Neural crest cell (in vitro differentiated cells): Measurements from ENCODE around the gene DHODH. TPM values are rescaled to one million over a fixed set of nuclear protein-coding genes. Genes with fewer than 3 reads are reported as not detected.

Experiments used
- DNase-seq: peaks from one replicate; pipeline ENCODE4 v3.0.0; 2021; ENCODE audit warnings: low read depth, mixed read lengths, low spot score
- H3K27ac Mint-ChIP-seq: one replicate; pipeline ENCODE4 v1.8.0; 2021; ENCODE audit warnings: mild to moderate bottlenecking, mixed read lengths; ENCODE audit not compliant: unreplicated experiment
- H3K27me3 Mint-ChIP-seq: 2 replicates; pipeline ENCODE4 v1.8.0; 2021; ENCODE audit warnings: low read depth, mild to moderate bottlenecking, mixed read lengths
- H3K36me3 Mint-ChIP-seq: 2 replicates; pipeline ENCODE4 v1.8.0; 2021; ENCODE audit warnings: low read depth, mild to moderate bottlenecking, mixed read lengths
- H3K4me1 Mint-ChIP-seq: 2 replicates; pipeline ENCODE4 v1.8.0; 2021; ENCODE audit warnings: mixed read lengths
- H3K4me3 Mint-ChIP-seq: one replicate; pipeline ENCODE4 v1.8.0; 2021; ENCODE audit warnings: mild to moderate bottlenecking, mixed read lengths
- H3K9me3 Mint-ChIP-seq: 2 replicates; pipeline ENCODE4 v1.8.0; 2021; ENCODE audit warnings: mixed read lengths
- CTCF ChIP-seq: fragments of 200-600 bp; sonication (generic); conservative IDR thresholded peaks from 2 replicates; pipeline ENCODE4 v1.5.0; 2021; ENCODE audit warnings: antibody characterized with exemption, mild to moderate bottlenecking
- total RNA-seq: library from RNA; stranded (reverse); gene quantifications from 2 replicates; pipeline ENCODE4 v1.2.1, GENCODE V29; 2021

The DHODH gene
- total RNA-seq, 1 donor from 2014 or later = 16.1 TPM

GRCh38 chr16:72015124-72015523, 6.6 kb downstream of the DHODH start:
- no peak for TF ChIP-seq CTCF
- no peak overlapping the region for H3K27ac Mint-ChIP-seq
- peaks cover 3% of the 10 kb centered on the region for H3K36me3 Mint-ChIP-seq
- DNase-seq = no peak
- H3K4me1 Mint-ChIP-seq = peaks cover 3% of the 10 kb centered on the region
- no peaks in the 10 kb centered on the region for H3K27me3 Mint-ChIP-seq
- no peak overlapping the region for H3K4me3 Mint-ChIP-seq
- H3K9me3 Mint-ChIP-seq = no peaks in the 10 kb centered on the region

DNA sequence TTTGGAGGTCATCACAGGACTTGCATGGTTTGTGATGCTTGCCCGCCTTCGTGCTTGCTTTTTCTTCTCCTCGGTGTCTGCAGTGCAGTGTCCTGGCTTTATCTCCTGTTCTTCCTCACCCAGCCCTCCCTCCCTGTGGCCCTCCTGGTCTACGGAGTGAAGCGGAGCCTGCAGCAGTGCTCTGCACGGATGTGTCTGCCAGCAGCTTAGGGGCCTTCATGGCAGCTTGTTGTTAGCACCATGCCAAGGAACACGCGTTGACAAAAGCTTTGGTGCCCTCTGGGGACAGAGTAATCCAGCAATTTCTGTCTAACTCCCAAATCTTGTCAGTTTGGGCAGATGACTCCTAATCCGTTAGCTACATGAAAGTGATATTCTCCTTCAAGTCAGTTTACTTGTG, 9.9 kb downstream of the DHODH start:
- H3K4me3 Mint-ChIP-seq = no peak overlapping the region
- no peaks in the 10 kb centered on the region for H3K27me3 Mint-ChIP-seq
- H3K27ac Mint-ChIP-seq = no peak overlapping the region
- H3K9me3 Mint-ChIP-seq = no peaks in the 10 kb centered on the region
- H3K4me1 Mint-ChIP-seq = no peaks in the 10 kb centered on the region
- peaks cover 5% of the 10 kb centered on the region for H3K36me3 Mint-ChIP-seq
- TF ChIP-seq CTCF = no peak
- no peak for DNase-seq

DNA sequence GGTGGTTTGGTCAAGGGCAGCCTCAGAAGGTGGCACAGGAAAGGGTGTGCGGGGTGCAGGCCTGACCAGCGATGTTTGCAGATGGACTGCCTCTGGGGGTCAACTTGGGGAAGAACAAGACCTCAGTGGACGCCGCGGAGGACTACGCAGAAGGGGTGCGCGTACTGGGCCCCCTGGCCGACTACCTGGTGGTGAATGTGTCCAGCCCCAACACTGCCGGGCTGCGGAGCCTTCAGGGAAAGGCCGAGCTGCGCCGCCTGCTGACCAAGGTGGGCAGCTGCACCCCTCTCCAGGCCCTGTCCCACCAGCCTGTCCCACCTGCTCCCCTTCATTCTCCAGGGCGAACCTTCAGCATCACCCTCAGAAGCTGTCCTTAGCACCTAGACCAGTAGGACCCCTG, 12.5 kb downstream of the DHODH start:
- TF ChIP-seq CTCF = peak; percentile 52
- Mint-ChIP-seq H3K36me3 (peaks cover 7% of the 10 kb centered on the region), H3K9me3 (no peaks in the 10 kb centered on the region), H3K4me1 (no peaks in the 10 kb centered on the region), H3K27ac (no peak overlapping the region), H3K4me3 (no peak overlapping the region), H3K27me3 (no peaks in the 10 kb centered on the region)
- DNase-seq = peak; percentile 19

DNA sequence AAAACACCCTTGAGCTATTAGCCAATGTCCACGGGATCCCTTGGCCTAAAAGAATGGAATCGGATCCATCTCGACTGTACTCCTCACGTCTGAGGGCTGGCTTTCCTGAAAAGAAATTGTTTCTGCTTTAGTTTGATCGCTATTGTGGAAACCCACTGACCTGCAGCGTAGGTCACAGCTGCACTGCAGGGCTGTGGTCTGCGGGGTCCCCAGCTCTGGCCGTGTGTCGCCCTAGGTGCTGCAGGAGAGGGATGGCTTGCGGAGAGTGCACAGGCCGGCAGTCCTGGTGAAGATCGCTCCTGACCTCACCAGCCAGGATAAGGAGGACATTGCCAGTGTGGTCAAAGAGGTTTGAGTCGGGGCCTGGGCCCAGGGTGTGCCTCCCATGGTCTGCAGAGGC, 13.6 kb downstream of the DHODH start:
- H3K27me3 Mint-ChIP-seq = no peaks in the 10 kb centered on the region
- H3K36me3 Mint-ChIP-seq = peaks cover 7% of the 10 kb centered on the region
- TF ChIP-seq CTCF = no peak
- no peaks in the 10 kb centered on the region for H3K9me3 Mint-ChIP-seq
- H3K4me3 Mint-ChIP-seq = no peak overlapping the region
- H3K4me1 Mint-ChIP-seq = no peaks in the 10 kb centered on the region
- no peak overlapping the region for H3K27ac Mint-ChIP-seq
- no peak for DNase-seq

DNA sequence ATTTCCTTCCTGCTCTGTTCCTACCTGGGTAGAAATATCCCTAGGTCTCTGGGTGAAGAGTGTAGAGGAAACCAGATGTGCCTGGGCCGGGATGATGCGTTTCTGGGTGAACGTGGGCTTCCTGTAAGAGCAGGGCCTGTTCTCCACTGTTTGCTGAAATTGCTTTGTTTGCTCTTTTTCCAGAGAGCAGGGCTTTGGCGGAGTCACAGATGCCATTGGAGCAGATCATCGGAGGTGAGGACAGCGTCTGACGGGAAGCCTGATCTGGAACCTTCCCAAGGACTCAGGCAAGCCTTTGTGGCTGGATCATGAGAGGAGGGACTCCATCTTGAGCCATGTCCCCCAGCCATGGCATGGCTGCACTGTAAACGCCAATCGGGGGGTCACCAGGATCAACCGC, 15.4 kb downstream of the DHODH start:
- Mint-ChIP-seq H3K9me3 (no peaks in the 10 kb centered on the region), H3K4me1 (no peaks in the 10 kb centered on the region), H3K27ac (peak overlapping the region; percentile 44), H3K4me3 (no peak overlapping the region), H3K36me3 (peaks cover 7% of the 10 kb centered on the region), H3K27me3 (no peaks in the 10 kb centered on the region)
- no peak for DNase-seq
- no peak for TF ChIP-seq CTCF

DNA sequence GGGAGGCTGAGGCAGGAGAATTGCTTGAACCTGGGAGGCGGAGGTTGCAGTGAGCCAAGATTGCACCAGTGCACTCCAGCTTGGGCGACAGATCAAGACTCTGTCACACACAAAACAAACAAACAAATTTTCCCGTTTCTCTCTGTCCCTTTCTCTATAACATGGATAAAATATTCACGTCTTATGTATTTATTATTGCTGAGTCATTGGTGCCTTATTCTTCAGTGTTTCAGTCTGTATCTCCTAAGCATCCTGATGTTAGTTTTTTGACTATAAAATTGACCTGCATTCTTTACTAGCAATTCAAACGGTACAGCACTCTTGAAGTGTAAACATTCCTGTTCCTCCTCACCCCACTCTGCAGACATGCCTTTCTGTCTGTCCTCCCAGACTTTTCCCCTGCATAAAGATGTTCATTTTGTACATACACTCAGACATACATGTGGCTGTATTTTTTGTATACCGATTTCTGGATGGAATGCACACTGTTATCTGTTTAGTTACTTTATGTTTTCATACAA, 16.4 kb downstream of the DHODH start:
- Mint-ChIP-seq H3K9me3 (no peaks in the 10 kb centered on the region), H3K27me3 (no peaks in the 10 kb centered on the region), H3K4me1 (no peaks in the 10 kb centered on the region), H3K36me3 (peaks cover 4% of the 10 kb centered on the region), H3K4me3 (no peak overlapping the region), H3K27ac (no peak overlapping the region)
- no peak for DNase-seq
- TF ChIP-seq CTCF = no peak
